Erythroblast (primary cell): ENCODE measurements around the gene GTPBP1.

Source experiments
- GATA1 ChIP-seq: IDR thresholded peaks from 2 replicates; pipeline ENCODE4 v1.6.1; 2011; ENCODE audit warnings: low read depth, mild to moderate bottlenecking, control low read depth, low read length, moderate library complexity
- POLR2A ChIP-seq: IDR thresholded peaks from 2 replicates; pipeline ENCODE4 v1.6.1; 2011; ENCODE audit warnings: mild to moderate bottlenecking, low read length

DNA sequence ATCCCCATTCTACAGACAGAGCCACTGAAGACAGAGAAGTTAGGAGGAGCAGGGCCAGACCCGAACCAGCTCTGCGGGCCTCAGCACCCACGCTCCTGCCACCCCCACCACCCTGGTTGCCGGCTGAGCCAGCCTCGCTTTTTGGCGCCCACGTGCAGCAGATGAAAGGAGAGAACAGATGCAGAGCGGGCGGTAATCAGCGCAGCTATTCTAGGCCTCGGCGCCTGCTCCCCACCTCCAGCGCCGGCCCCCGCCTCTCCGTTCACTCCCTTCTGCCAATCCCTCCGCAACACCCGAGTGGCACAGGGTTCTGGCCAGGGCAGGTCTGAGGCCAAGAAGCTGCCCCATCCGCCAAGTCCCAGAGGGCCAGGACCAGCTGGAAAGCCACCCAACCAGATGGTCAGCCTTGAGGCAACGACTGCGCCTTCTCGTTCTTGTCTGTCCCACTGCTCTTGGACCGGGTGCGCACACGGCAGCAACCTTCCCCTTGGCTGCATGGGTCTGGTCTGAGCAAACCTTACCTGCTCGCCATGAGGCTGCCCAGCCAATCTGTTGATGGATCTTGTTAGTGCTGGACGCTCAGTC lies 71.4 kb downstream of the GTPBP1 start:
- TF ChIP-seq POLR2A (no peak), GATA1 (no peak)
